ENCODE measurements around the gene SLC25A29. TPM values are rescaled to one million over a fixed set of nuclear protein-coding genes. Genes with fewer than 3 reads are reported as not detected.

Gene SLC25A29
- polyA plus RNA-seq, 1 donor (not counting 4 experiments of a cell fraction or from before 2014, with no cell fraction given) = 16.3 TPM

GRCh38 chr14:100290607-100291304 is 15.5 kb downstream of the SLC25A29 start:
- FAIRE-seq (no peak), DNase-seq (ENCODE audit: low read depth, low spot score) (no peak)
- Histone ChIP-seq H2AFZ (ENCODE audit: control insufficient read depth, low read length) (no peak overlapping the region), H3K9me3 (ENCODE audit: control insufficient read depth, low read depth, low read length) (no peaks in the 10 kb centered on the region), H3K36me3 (ENCODE audit: control insufficient read depth in 2 of 2, extremely low read depth in 1 of 2, insufficient read depth in 2 of 2, low read length in 2 of 2) (no peaks in the 10 kb centered on the region), H3K9me1 (ENCODE audit: control insufficient read depth, extremely low read depth, insufficient read depth, low read length) (no peaks in the 10 kb centered on the region), H3K4me2 (ENCODE audit: control insufficient read depth, extremely low read depth, insufficient read depth, low read depth, low read length) (no peak overlapping the region), H3K27ac (ENCODE audit: control insufficient read depth, insufficient read depth, low read length) (no peak overlapping the region), H3K4me3 (ENCODE audit: control insufficient read depth in 2 of 3, extremely low read depth in 1 of 3, insufficient read depth in 2 of 3, low read depth in 1 of 3, low read length in 3 of 3) (no peak overlapping the region), H4K20me1 (ENCODE audit: control insufficient read depth, extremely low read depth, insufficient read depth, low read length) (no peaks in the 10 kb centered on the region), H3K9ac (ENCODE audit: control insufficient read depth, extremely low read depth, insufficient read depth, low read length) (no peak overlapping the region), H3K79me2 (ENCODE audit: control insufficient read depth, insufficient read depth, low read length) (no peaks in the 10 kb centered on the region), H3K4me1 (ENCODE audit: control insufficient read depth, extremely low read depth, insufficient read depth, low read length) (peaks cover 2% of the 10 kb centered on the region), H3K27me3 (ENCODE audit: control insufficient read depth, extremely low read depth, insufficient read depth, low read length) (no peaks in the 10 kb centered on the region)
- dilution Hi-C loops (cut with MboI; ENCODE audit: extremely low pct_ligation_motif_present, low sequenced_read_pairs) = no loop called here
- TF ChIP-seq EZH2 (IDR thresholded peaks at IDR 0.05; ENCODE audit: low read length) = no peak
- TF ChIP-seq, protein P1, sequence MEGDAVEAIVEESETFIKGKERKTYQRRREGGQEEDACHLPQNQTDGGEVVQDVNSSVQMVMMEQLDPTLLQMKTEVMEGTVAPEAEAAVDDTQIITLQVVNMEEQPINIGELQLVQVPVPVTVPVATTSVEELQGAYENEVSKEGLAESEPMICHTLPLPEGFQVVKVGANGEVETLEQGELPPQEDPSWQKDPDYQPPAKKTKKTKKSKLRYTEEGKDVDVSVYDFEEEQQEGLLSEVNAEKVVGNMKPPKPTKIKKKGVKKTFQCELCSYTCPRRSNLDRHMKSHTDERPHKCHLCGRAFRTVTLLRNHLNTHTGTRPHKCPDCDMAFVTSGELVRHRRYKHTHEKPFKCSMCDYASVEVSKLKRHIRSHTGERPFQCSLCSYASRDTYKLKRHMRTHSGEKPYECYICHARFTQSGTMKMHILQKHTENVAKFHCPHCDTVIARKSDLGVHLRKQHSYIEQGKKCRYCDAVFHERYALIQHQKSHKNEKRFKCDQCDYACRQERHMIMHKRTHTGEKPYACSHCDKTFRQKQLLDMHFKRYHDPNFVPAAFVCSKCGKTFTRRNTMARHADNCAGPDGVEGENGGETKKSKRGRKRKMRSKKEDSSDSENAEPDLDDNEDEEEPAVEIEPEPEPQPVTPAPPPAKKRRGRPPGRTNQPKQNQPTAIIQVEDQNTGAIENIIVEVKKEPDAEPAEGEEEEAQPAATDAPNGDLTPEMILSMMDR (optimal IDR thresholded peaks at IDR 0.05 in 1 of 3, IDR thresholded peaks at IDR 0.05 in 1 of 3, conservative IDR thresholded peaks at IDR 0.05 in 1 of 3; ENCODE audit: extremely low read depth in 1 of 3, insufficient read depth in 2 of 3, low read length in 3 of 3) = no peak

GRCh38 chr14:100289916-100290606 is 16.2 kb downstream of the SLC25A29 start:
- dilution Hi-C loops (cut with MboI; ENCODE audit: extremely low pct_ligation_motif_present, low sequenced_read_pairs) = no loop called here
- FAIRE-seq = no peak

More at GRCh38 chr14:100289916-100290606, 16.2 kb downstream of the SLC25A29 start:
- Histone ChIP-seq H3K4me2 (ENCODE audit: control insufficient read depth, extremely low read depth, insufficient read depth, low read depth, low read length) (no peak overlapping the region), H4K20me1 (ENCODE audit: control insufficient read depth, extremely low read depth, insufficient read depth, low read length) (no peaks in the 10 kb centered on the region), H3K27ac (ENCODE audit: control insufficient read depth, insufficient read depth, low read length) (no peak overlapping the region), H3K79me2 (ENCODE audit: control insufficient read depth, insufficient read depth, low read length) (no peaks in the 10 kb centered on the region), H3K4me3 (ENCODE audit: control insufficient read depth in 2 of 3, extremely low read depth in 1 of 3, insufficient read depth in 2 of 3, low read depth in 1 of 3, low read length in 3 of 3) (no peak overlapping the region), H3K9me3 (ENCODE audit: control insufficient read depth, low read depth, low read length) (no peaks in the 10 kb centered on the region), H3K27me3 (ENCODE audit: control insufficient read depth, extremely low read depth, insufficient read depth, low read length) (no peaks in the 10 kb centered on the region), H3K9me1 (ENCODE audit: control insufficient read depth, extremely low read depth, insufficient read depth, low read length) (no peaks in the 10 kb centered on the region), H3K9ac (ENCODE audit: control insufficient read depth, extremely low read depth, insufficient read depth, low read length) (no peak overlapping the region), H3K36me3 (ENCODE audit: control insufficient read depth in 2 of 2, extremely low read depth in 1 of 2, insufficient read depth in 2 of 2, low read length in 2 of 2) (no peaks in the 10 kb centered on the region), H2AFZ (ENCODE audit: control insufficient read depth, low read length) (no peak overlapping the region), H3K4me1 (ENCODE audit: control insufficient read depth, extremely low read depth, insufficient read depth, low read length) (peaks cover 3% of the 10 kb centered on the region)
- DNase-seq (ENCODE audit: low read depth, low spot score) = no peak
- TF ChIP-seq EZH2 (IDR thresholded peaks at IDR 0.05; ENCODE audit: low read length) = no peak
